Loucy (cell line): ENCODE measurements around the gene MARCHF4.
A peak's percentile ranks its signal among the peaks of the same experiment; 100 is the strongest.

Experiments
- H2AFZ ChIP-seq: fragments of 200-600 bp; sonication (generic); 2 replicates; pipeline ENCODE4 v1.6.0; 2016; ENCODE audit warnings: antibody characterized with exemption, mild to moderate bottlenecking, low read length, moderate library complexity
- H3F3A ChIP-seq: fragments of 200-600 bp; 2 replicates; pipeline ENCODE4 v1.6.0; 2016; ENCODE audit warnings: antibody characterized with exemption, low read depth, mild to moderate bottlenecking
- H3K27me3 ChIP-seq: fragments of 200-600 bp; sonication (generic); 2 replicates; pipeline ENCODE4 v1.6.1; 2014; ENCODE audit warnings: low read length, mild to moderate bottlenecking; ENCODE audit not compliant: insufficient read depth, poor library complexity, severe bottlenecking
- H3K36me3 ChIP-seq: fragments of 200-600 bp; sonication (generic); 2 replicates; pipeline ENCODE4 v1.6.1; 2016; ENCODE audit warnings: low read length; ENCODE audit not compliant: insufficient read depth
- H3K4me1 ChIP-seq: fragments of 200-600 bp; sonication (generic); 2 replicates; pipeline ENCODE4 v1.5.1; 2014; ENCODE audit warnings: low read length, mild to moderate bottlenecking; ENCODE audit not compliant: insufficient read depth, poor library complexity, severe bottlenecking
- H3K4me2 ChIP-seq: fragments of 200-600 bp; sonication (generic); 2 replicates; pipeline ENCODE4 v1.6.0; 2014; ENCODE audit warnings: antibody characterized with exemption, low read length, low read depth, mild to moderate bottlenecking; ENCODE audit not compliant: poor library complexity, severe bottlenecking
- H3K4me3 ChIP-seq: fragments of 200-600 bp; sonication (generic); 2 replicates; pipeline ENCODE4 v1.5.1; 2014; ENCODE audit warnings: low read length, mild to moderate bottlenecking, mixed read lengths; ENCODE audit not compliant: poor library complexity, severe bottlenecking
- H3K79me2 ChIP-seq: fragments of 200-600 bp; sonication (generic); 2 replicates; pipeline ENCODE4 v1.6.1; 2014; ENCODE audit warnings: low read length; ENCODE audit not compliant: insufficient read depth
- H3K9ac ChIP-seq: fragments of 200-600 bp; sonication (generic); 2 replicates; pipeline ENCODE4 v1.6.0; 2014; ENCODE audit warnings: mild to moderate bottlenecking, low read depth, low read length, moderate library complexity; ENCODE audit not compliant: poor library complexity, severe bottlenecking
- H3K9me2 ChIP-seq: fragments of 200-600 bp; sonication (generic); replicated peaks from 2 replicates; pipeline ENCODE4 v1.6.1; 2016; ENCODE audit warnings: low read depth, low read length, mixed read lengths
- H3K9me3 ChIP-seq: fragments of 200-600 bp; sonication (generic); 2 replicates; pipeline ENCODE4 v1.6.1; 2014; ENCODE audit warnings: mild to moderate bottlenecking, antibody characterized with exemption, low read length, low read depth; ENCODE audit not compliant: insufficient read depth
- H4K20me1 ChIP-seq: fragments of 200-600 bp; sonication (generic); 2 replicates; pipeline ENCODE4 v1.6.0; 2014; ENCODE audit warnings: antibody characterized with exemption, low read length, mild to moderate bottlenecking; ENCODE audit not compliant: insufficient read depth, poor library complexity, severe bottlenecking
- EZH2phosphoT487 ChIP-seq: fragments of 200-600 bp; IDR thresholded peaks from 2 replicates; pipeline ENCODE4 v1.6.1; 2018; ENCODE audit warnings: antibody characterized with exemption, mild to moderate bottlenecking, moderate library complexity, borderline replicate concordance
- TF ChIP-seq, protein P1 (sequence below): fragments of 200-600 bp; sonication (generic); conservative IDR thresholded peaks from 2 replicates; pipeline ENCODE4 v1.5.1; 2014; ENCODE audit warnings: mild to moderate bottlenecking, antibody characterized with exemption, low read length

The MARCHF4 gene

DNA sequence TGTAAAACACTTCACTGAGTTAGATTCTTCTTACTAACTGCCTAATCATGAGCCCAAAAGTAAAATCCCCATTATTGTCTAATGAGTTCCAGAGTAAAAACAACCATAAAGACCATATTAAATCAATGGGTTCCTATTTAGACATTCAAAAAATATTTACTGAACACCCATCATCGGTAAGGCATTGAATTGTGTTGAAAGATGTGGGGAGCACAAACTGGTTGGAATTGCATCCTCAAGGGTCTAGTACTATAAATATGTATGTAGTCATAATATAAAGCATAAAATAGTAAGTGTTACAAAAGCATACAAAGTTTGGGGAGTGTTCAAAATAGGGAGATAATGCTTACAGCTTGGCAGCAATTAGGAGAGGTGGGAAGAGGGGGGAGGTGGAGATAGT, 3.0 kb upstream of the MARCHF4 start:
- Histone ChIP-seq H3K4me2 (no peak overlapping the region), H3F3A (no peaks in the 10 kb centered on the region), H3K9me2 (no peaks in the 10 kb centered on the region), H3K4me3 (no peak overlapping the region), H3K79me2 (no peaks in the 10 kb centered on the region), H3K27me3 (no peaks in the 10 kb centered on the region), H3K36me3 (no peaks in the 10 kb centered on the region), H3K4me1 (peaks cover 5% of the 10 kb centered on the region), H3K9ac (no peak overlapping the region), H2AFZ (no peak overlapping the region), H4K20me1 (no peaks in the 10 kb centered on the region), H3K9me3 (no peaks in the 10 kb centered on the region)
- TF ChIP-seq, protein P1, sequence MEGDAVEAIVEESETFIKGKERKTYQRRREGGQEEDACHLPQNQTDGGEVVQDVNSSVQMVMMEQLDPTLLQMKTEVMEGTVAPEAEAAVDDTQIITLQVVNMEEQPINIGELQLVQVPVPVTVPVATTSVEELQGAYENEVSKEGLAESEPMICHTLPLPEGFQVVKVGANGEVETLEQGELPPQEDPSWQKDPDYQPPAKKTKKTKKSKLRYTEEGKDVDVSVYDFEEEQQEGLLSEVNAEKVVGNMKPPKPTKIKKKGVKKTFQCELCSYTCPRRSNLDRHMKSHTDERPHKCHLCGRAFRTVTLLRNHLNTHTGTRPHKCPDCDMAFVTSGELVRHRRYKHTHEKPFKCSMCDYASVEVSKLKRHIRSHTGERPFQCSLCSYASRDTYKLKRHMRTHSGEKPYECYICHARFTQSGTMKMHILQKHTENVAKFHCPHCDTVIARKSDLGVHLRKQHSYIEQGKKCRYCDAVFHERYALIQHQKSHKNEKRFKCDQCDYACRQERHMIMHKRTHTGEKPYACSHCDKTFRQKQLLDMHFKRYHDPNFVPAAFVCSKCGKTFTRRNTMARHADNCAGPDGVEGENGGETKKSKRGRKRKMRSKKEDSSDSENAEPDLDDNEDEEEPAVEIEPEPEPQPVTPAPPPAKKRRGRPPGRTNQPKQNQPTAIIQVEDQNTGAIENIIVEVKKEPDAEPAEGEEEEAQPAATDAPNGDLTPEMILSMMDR: no peak
- no peak for TF ChIP-seq EZH2phosphoT487

DNA sequence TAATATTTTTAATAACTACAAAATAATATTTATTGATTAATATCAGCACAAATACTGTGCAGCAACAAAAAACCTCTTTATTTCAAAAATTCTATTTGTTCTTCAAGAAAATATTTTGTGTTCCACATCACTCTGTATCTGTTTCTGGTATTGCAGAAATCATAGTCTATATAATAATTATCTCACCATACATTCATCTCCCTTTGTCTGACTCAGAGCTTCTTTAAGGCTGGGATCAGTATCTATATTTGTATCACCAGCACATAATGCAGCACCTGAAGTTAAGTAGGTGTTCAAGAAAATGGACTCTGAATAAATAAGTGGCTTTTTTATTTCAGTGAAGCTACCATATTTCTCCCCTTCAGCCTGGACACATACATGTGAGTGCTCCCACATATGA, 1.6 kb upstream of the MARCHF4 start:
- no peaks in the 10 kb centered on the region for H3K36me3 ChIP-seq
- no peaks in the 10 kb centered on the region for H3K9me3 ChIP-seq
- H3F3A ChIP-seq: no peaks in the 10 kb centered on the region
- H4K20me1 ChIP-seq: no peaks in the 10 kb centered on the region
- peaks cover 5% of the 10 kb centered on the region for H3K4me1 ChIP-seq
- no peak overlapping the region for H3K4me3 ChIP-seq
- H3K9ac ChIP-seq: no peak overlapping the region
- no peaks in the 10 kb centered on the region for H3K27me3 ChIP-seq
- TF ChIP-seq, protein P1: no peak
- no peak for TF ChIP-seq EZH2phosphoT487
- no peak overlapping the region for H2AFZ ChIP-seq
- no peaks in the 10 kb centered on the region for H3K79me2 ChIP-seq
- H3K4me2 ChIP-seq: no peak overlapping the region
- H3K9me2 ChIP-seq: no peaks in the 10 kb centered on the region

DNA sequence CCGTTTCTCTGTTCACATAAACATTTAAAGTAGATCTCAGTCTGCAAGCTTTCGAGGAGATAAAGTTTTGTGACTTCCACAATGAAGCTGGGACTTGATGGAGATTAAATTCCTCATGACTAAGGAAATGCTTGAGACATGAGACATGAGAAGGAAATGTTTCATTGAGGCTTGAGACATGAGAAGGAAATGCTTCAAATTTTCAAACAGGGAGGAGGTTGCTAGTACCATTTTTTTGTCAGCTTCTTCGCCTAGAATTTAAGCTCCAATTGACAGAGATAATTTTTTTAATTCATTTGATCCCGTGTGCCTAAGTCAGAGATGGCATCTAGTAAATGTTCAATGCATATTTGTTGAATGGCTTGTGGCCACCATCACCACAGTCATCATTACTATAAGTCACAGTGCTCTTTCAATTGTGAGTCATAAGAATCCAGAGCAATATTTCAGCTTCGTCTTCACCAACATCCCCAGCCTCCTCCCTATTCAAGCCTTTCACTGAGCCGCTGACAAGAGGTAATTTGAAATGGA, 543 bp upstream of the MARCHF4 start:
- TF ChIP-seq, protein P1: no peak
- TF ChIP-seq EZH2phosphoT487: no peak
- Histone ChIP-seq H4K20me1 (no peaks in the 10 kb centered on the region), H3K9me2 (no peaks in the 10 kb centered on the region), H3K36me3 (no peaks in the 10 kb centered on the region), H2AFZ (no peak overlapping the region), H3K4me1 (peaks cover 5% of the 10 kb centered on the region), H3K79me2 (no peaks in the 10 kb centered on the region), H3F3A (no peaks in the 10 kb centered on the region), H3K27me3 (no peaks in the 10 kb centered on the region), H3K4me3 (no peak overlapping the region), H3K9ac (no peak overlapping the region), H3K9me3 (no peaks in the 10 kb centered on the region), H3K4me2 (peak overlapping the region; percentile 66)
